K562 (cell line): ENCODE data around the gene LAMA5. TPM values are rescaled to one million over a fixed set of nuclear protein-coding genes. Genes with fewer than 3 reads are reported as not detected.

Source experiments
- CC2D1A ChIP-seq: fragments of 450-650 bp; IDR thresholded peaks from 2 replicates; pipeline ENCODE4 v1.6.1; 2017; ENCODE audit warnings: mild to moderate bottlenecking
- MEF2D ChIP-seq: conservative IDR thresholded peaks from 2 replicates; pipeline ENCODE4 v1.6.1; 2016; ENCODE audit warnings: low read depth, missing genetic modification characterization, missing compliant biosample characterization
- NEUROD1 ChIP-seq: fragments of 150-350 bp; IDR thresholded peaks from 2 replicates; pipeline ENCODE4 v1.6.1; 2014; ENCODE audit warnings: borderline replicate concordance, low read length, low read depth; ENCODE audit not compliant: partially characterized antibody
- POLR2AphosphoS2 ChIP-seq: IDR thresholded peaks from 2 replicates; pipeline ENCODE4 v1.6.1; 2012; ENCODE audit warnings: low read length, improper control_type of control experiment
- REST ChIP-seq, 2 experiments: fragments of 450-650 bp; formaldehyde crosslinking in 1 of 2; IDR thresholded peaks; 2 replicates each; pipeline versions ENCODE4 v1.4.0 to v1.6.1; 2014 to 2020; ENCODE audit warnings: mild to moderate bottlenecking in 2 of 2, borderline replicate concordance in 1 of 2, low read depth in 1 of 2
- SAP30 ChIP-seq: fragments of 200-600 bp; sonication (generic); IDR thresholded peaks from 2 replicates; pipeline ENCODE4 v1.6.1; 2012; ENCODE audit warnings: borderline replicate concordance, low read depth, mild to moderate bottlenecking, moderate library complexity, low read length, control low read depth, inconsistent platforms; ENCODE audit not compliant: insufficient read depth, poor library complexity, severe bottlenecking
- SMC3 ChIP-seq: conservative IDR thresholded peaks from 2 replicates; pipeline ENCODE4 v1.6.1; 2011; ENCODE audit warnings: low read depth, low read length, improper control_type of control experiment; ENCODE audit not compliant: insufficient read depth
- TCF7L2 ChIP-seq: fragments of 150-350 bp; IDR thresholded peaks from 2 replicates; pipeline ENCODE4 v1.6.1; 2016; ENCODE audit warnings: low read depth, mild to moderate bottlenecking, low read length, moderate library complexity
- TOE1 ChIP-seq, 2 experiments: fragments of 450-650 bp in 1 of 2; sonication (generic) in 1 of 2; formaldehyde crosslinking in 1 of 2; IDR thresholded peaks; 2 replicates each; pipeline versions ENCODE4 v1.7.1 to v1.8.0; 2016 to 2022; ENCODE audit warnings: borderline replicate concordance in 2 of 2, mild to moderate bottlenecking in 2 of 2, antibody characterized with exemption in 1 of 2, inconsistent platforms in 1 of 2, low read depth in 1 of 2, missing genetic modification reagents in 1 of 2, moderate library complexity in 1 of 2
- TRIM24 ChIP-seq, 2 experiments: fragments of 450-650 bp; IDR thresholded peaks; 2 replicates each; pipeline ENCODE4 v1.6.1; 2016
- VEZF1 ChIP-seq: fragments of 200-800 bp; sonication (Bioruptor generic); IDR thresholded peaks from 2 replicates; pipeline ENCODE4 v1.6.1; 2017; ENCODE audit warnings: missing genetic modification characterization, missing compliant biosample characterization
- ZBTB34 ChIP-seq: fragments of 250-450 bp; sonication (Bioruptor Pico); IDR thresholded peaks from 2 replicates; pipeline ENCODE4 v1.8.0; 2021; ENCODE audit warnings: mild to moderate bottlenecking, moderate library complexity
- ZC3H8 ChIP-seq: fragments of 450-650 bp; IDR thresholded peaks from 2 replicates; pipeline ENCODE4 v1.6.1; 2017
- ZNF146 ChIP-seq: IDR thresholded peaks from one replicate; pipeline ENCODE4 v1.6.1; 2018; ENCODE audit warnings: missing compliant biosample characterization; ENCODE audit not compliant: unreplicated experiment
- ZNF583 ChIP-seq: fragments of 250-450 bp; sonication (Bioruptor Pico); IDR thresholded peaks from 2 replicates; pipeline ENCODE4 v1.4.0; 2020
- polyA plus RNA-seq, 8 experiments: library from polyadenylated mRNA; depleted of rRNA in 4 of 8; stranded (reverse) in 5 of 8; unstranded in 3 of 8; fragments of >200 nt; fragmentation: Nextera tagmentation in 2 of 8; fragmentation: Illumina TruSeq in 1 of 8; extraction: Ambion mirVana in 2 of 8; extraction: Trizol in 1 of 8; gene quantifications; 2 replicates each; pipeline versions ENCODE4 v1.2.1 to v1.2.3, GENCODE V29; 2011 to 2014; ENCODE audit warnings: inconsistent platforms in 1 of 8, missing spikeins in 1 of 8
- total RNA-seq, 7 experiments: library from RNA; depleted of rRNA in 6 of 7; stranded (reverse); fragments of >200 nt in 6 of 7; fragmentation: Illumina TruSeq in 2 of 7; extraction: Trizol in 2 of 7; gene quantifications; 2 replicates each; pipeline versions ENCODE4 v1.2.1 to v1.2.3, GENCODE V29; 2011 to 2021; ENCODE audit warnings: low replicate concordance in 1 of 7

The LAMA5 gene
- total and polyA plus RNA-seq, 9 of the 15 experiments (the other 6 are each of a cell fraction or from before 2014, with no cell fraction given) = 0.31 to 101 (median 7.8) TPM

GRCh38 chr20:62409931-62410745, 43.0 kb upstream of the LAMA5 start (continued):
- TF ChIP-seq REST (IDR thresholded peaks at IDR 0.05; ENCODE audit: borderline replicate concordance) (peak; percentile 88), REST (CRISPR knock-in tag; IDR thresholded peaks at IDR 0.05; ENCODE audit: low read depth) (no peak), SMC3 (peak; percentile 57), ZBTB34 (CRISPR knock-in tag) (no peak), VEZF1 (CRISPR knock-in tag) (peak; percentile 48; the same call in 1 of the 2 replicates), TRIM24 (IDR thresholded peaks at IDR 0.05) (no peak), POLR2AphosphoS2 (no peak), NEUROD1 (peak; percentile 20), MEF2D (tag) (no peak), ZNF146 (CRISPR knock-in tag) (no peak), TOE1 (IDR thresholded peaks at IDR 0.05; ENCODE audit: borderline replicate concordance) (no peak), TOE1 (CRISPR knock-in tag; IDR thresholded peaks at IDR 0.05; ENCODE audit: borderline replicate concordance, low read depth) (no peak), TCF7L2 (no peak), ZC3H8 (no peak), ZNF583 (no peak), CC2D1A (peak; percentile 66; the same call in 1 of the 2 replicates), SAP30 (no peak)
